Measurements from ENCODE around the gene NEURL2. TPM values are rescaled to one million over a fixed set of nuclear protein-coding genes. Genes with fewer than 3 reads are reported as not detected.

Gene NEURL2
- total RNA-seq, 1 donor from 2014 or later, result 8.4 TPM

DNA sequence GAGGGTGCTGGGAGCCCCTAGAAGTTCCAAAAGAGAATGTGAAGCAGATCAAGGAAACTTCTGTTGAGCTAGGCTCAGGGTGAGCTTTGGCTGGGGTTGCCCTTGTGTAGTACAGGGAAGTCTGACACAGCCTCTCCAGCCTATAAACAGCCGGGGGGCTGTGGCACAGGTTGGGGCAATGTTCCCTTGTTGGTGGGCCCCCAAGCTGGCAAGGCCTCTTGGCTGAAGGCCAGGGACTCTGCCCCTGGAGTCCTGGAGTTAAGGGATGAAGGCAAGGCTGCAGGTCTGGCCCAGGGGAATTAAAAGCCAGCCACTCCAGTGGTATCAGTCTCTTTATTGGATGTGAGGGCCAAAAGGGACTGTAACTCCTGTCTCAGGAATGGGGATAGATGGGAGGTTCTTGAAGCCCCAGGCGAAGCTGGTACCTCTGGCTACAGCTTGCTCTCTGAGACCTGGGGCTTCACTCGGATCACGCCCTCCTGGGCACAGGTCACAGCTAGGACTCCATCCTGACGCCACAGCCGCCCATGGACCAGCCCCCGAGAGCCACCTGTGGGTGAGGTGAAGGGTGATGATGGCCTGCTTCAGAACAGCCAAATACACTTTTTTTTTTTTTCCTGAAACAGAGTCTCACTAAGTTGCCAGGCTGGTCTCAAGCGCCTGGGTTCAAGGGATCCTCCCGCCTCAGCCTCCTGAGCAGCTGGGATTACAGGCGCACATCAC, 49.4 kb downstream of the NEURL2 start:
- Mint-ChIP-seq H3K36me3 (ENCODE audit: insufficient read depth) (peaks cover 10% of the 10 kb centered on the region), H3K9me3 (ENCODE audit: low read depth) (no peaks in the 10 kb centered on the region), H3K27me3 (no peaks in the 10 kb centered on the region), H3K27ac (no peak overlapping the region), H3K4me3 (ENCODE audit: low read depth) (no peak overlapping the region), H3K4me1 (ENCODE audit: low read depth) (no peaks in the 10 kb centered on the region)
- DNase-seq (ENCODE audit: low spot score, unreplicated experiment), result no peak
- TF ChIP-seq, protein P1, sequence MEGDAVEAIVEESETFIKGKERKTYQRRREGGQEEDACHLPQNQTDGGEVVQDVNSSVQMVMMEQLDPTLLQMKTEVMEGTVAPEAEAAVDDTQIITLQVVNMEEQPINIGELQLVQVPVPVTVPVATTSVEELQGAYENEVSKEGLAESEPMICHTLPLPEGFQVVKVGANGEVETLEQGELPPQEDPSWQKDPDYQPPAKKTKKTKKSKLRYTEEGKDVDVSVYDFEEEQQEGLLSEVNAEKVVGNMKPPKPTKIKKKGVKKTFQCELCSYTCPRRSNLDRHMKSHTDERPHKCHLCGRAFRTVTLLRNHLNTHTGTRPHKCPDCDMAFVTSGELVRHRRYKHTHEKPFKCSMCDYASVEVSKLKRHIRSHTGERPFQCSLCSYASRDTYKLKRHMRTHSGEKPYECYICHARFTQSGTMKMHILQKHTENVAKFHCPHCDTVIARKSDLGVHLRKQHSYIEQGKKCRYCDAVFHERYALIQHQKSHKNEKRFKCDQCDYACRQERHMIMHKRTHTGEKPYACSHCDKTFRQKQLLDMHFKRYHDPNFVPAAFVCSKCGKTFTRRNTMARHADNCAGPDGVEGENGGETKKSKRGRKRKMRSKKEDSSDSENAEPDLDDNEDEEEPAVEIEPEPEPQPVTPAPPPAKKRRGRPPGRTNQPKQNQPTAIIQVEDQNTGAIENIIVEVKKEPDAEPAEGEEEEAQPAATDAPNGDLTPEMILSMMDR (IDR thresholded peaks at IDR 0.05; ENCODE audit: unreplicated experiment), result no peak

DNA sequence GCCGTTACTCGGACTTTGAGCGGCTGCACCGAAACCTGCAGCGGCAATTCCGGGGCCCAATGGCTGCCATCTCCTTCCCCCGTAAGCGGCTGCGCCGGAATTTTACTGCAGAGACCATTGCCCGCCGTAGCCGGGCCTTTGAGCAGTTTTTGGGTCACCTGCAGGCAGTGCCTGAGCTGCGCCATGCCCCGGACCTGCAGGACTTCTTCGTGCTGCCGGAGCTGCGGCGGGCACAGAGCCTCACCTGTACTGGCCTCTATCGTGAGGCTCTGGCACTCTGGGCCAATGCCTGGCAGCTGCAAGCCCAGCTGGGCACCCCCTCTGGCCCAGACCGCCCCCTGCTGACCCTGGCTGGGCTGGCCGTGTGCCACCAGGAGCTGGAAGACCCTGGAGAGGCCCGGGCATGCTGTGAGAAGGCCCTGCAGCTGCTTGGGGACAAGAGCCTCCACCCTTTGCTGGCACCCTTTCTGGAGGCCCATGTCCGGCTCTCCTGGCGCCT, 50.3 kb downstream of the NEURL2 start:
- no peaks in the 10 kb centered on the region for H3K9me3 Mint-ChIP-seq (ENCODE audit: low read depth)
- H3K27ac Mint-ChIP-seq, result no peak overlapping the region
- peaks cover 10% of the 10 kb centered on the region for H3K36me3 Mint-ChIP-seq (ENCODE audit: insufficient read depth)
- H3K4me3 Mint-ChIP-seq (ENCODE audit: low read depth), result no peak overlapping the region
- no peaks in the 10 kb centered on the region for H3K27me3 Mint-ChIP-seq
- TF ChIP-seq, protein P1 (IDR thresholded peaks at IDR 0.05; ENCODE audit: unreplicated experiment), result no peak
- DNase-seq (ENCODE audit: low spot score, unreplicated experiment), result no peak
- no peaks in the 10 kb centered on the region for H3K4me1 Mint-ChIP-seq (ENCODE audit: low read depth)

Other genes starting within 250 kb of the NEURL2 start
- not detected in 2 replicates for gene WFDC11, start 221.0 kb downstream of the NEURL2 start, total RNA-seq
- not detected in 2 replicates for gene WFDC13, start 189.2 kb downstream of the NEURL2 start, total RNA-seq
- not detected in 2 replicates for gene WFDC10B, start 186.2 kb downstream of the NEURL2 start, total RNA-seq
- gene SPINT4, start 168.9 kb downstream of the NEURL2 start, total RNA-seq, result not detected in 2 replicates
- gene WFDC3, start 99.3 kb downstream of the NEURL2 start, total RNA-seq, result 0.62 and 0.84 TPM in 2 replicates
- 29.3 and 33.4 TPM in 2 replicates for gene DNTTIP1, start 99.3 kb downstream of the NEURL2 start, total RNA-seq
- gene UBE2C, start 78.6 kb downstream of the NEURL2 start, total RNA-seq, result 63.9 and 69.0 TPM in 2 replicates
- gene TNNC2, start 63.9 kb downstream of the NEURL2 start, total RNA-seq, result 0.67 TPM in 1 of 2 replicates, not detected in the other
- gene SNX21, start 57.4 kb downstream of the NEURL2 start, total RNA-seq, result 12.2 and 13.1 TPM in 2 replicates
- 23.0 and 23.2 TPM in 2 replicates for gene ACOT8, start 33.8 kb downstream of the NEURL2 start, total RNA-seq
- 7.6 and 7.9 TPM in 2 replicates for gene ZSWIM3, start 33.6 kb downstream of the NEURL2 start, total RNA-seq
- 13.3 and 15.1 TPM in 2 replicates for gene ZSWIM1, start 10.0 kb downstream of the NEURL2 start, total RNA-seq
- 3.6 and 4.2 TPM in 2 replicates for gene SPATA25, start 3.6 kb downstream of the NEURL2 start, total RNA-seq
- 91.3 and 92.1 TPM in 2 replicates for gene CTSA, start 127 bp upstream of the NEURL2 start, total RNA-seq
- gene PLTP, start 20.9 kb upstream of the NEURL2 start, total RNA-seq, result 28.6 and 29.6 TPM in 2 replicates
- 37.8 and 38.2 TPM in 2 replicates for gene PCIF1, start 43.5 kb upstream of the NEURL2 start, total RNA-seq
- 27.4 and 28.5 TPM in 2 replicates for gene ZNF335, start 81.0 kb upstream of the NEURL2 start, total RNA-seq
- not detected in 2 replicates for gene MMP9, start 117.7 kb upstream of the NEURL2 start, total RNA-seq
- 8.5 and 8.8 TPM in 2 replicates for gene SLC12A5, start 138.0 kb upstream of the NEURL2 start, total RNA-seq
- 52.5 and 58.7 TPM in 2 replicates for gene NCOA5, start 198.8 kb upstream of the NEURL2 start, total RNA-seq
- gene CD40, start 227.1 kb upstream of the NEURL2 start, total RNA-seq, result 1.5 and 2.2 TPM in 2 replicates

Measured in progenitor cell of endocrine pancreas (in vitro differentiated cells).